GM18519 (cell line): Measurements from ENCODE around the gene ECHDC3.

ENCODE experiments used
- ATAC-seq: cut with Tn5 transposase; IDR thresholded peaks from one replicate; pipeline ENCODE4 v1.9.1; 2021; ENCODE audit warnings: mild to moderate bottlenecking, moderate library complexity; ENCODE audit not compliant: unreplicated experiment, low FRiP score

The ECHDC3 gene

DNA sequence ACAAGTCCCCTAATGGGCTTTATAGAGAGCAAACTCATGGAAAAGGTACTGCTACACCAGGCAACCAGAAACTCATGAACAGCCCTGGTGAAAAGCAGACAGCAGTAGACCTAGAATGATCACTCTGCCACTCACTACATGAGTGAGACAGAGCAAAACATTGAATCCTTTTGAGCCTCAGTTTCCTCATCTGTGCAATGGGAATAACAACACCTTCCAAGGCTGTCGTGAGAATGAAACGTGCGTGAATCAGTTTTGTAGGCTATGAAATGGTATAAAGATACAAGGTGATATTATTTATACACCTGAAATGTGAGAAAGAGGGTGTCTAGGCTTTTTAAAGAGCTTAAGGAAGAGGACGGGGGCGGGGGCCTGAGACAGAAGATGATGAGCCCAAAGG is 66.6 kb downstream of the ECHDC3 start:
- no peak for ATAC-seq

DNA sequence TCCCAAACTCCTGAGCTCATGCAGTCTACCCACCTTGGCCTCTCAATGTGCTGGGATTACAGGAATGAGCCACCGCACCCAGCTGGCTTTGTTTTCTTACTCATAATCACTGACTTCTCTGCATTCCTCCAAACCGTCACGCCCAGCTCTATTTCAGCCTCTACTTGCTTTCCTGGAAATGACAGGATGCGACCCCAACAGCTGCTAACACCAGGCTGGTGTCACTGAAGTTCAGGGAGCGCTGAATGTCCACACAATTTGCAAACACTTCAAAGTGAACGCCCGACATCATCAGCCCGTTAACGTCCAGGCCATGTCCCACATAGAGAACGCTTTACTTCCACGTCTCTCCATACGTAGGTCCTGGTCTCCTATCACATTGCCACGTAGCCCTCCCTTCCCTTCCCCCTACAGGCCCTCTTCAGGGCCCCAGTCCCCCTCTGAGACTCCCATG is 68.2 kb downstream of the ECHDC3 start:
- ATAC-seq: no peak

DNA sequence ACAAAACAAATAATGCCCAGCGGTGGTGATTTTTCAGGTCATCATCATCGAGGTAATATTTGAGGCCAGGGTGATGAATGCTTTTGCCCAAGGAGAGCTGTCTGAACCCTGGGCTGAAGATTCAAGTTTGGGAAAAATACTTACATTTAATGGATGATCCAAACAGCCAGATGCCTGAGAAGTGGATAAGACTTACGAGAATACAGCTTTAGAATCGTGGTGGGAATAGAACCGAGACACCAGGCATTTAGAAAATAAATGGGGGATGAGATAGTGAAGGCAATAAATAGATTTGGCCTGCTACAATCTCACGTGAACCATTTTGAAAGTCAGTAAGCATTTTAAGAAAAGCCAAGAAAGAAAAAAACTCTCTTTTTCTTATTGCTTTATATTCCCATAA is 68.8 kb downstream of the ECHDC3 start:
- ATAC-seq: no peak

DNA sequence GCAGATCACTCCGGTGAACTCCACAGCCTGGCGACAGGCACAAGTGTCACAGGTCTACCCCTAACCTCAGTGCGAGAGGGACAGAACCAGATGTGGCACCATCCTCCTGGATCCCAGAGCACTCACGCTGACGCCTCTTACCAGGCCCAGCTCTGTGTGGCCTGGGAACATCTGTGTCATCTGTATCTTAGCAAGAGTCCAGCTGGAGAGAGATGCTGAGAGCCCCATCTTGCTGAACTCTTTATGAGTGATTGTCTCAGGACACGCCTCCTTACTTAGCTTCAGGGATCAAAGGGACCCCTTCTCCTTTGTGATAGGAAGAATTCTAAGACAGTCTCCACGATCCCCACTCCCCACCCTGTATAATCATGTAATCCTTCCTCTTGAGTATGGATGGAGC is 71.0 kb downstream of the ECHDC3 start:
- ATAC-seq: no peak
